ENCODE results near the gene FATE1.

Gene FATE1

DNA sequence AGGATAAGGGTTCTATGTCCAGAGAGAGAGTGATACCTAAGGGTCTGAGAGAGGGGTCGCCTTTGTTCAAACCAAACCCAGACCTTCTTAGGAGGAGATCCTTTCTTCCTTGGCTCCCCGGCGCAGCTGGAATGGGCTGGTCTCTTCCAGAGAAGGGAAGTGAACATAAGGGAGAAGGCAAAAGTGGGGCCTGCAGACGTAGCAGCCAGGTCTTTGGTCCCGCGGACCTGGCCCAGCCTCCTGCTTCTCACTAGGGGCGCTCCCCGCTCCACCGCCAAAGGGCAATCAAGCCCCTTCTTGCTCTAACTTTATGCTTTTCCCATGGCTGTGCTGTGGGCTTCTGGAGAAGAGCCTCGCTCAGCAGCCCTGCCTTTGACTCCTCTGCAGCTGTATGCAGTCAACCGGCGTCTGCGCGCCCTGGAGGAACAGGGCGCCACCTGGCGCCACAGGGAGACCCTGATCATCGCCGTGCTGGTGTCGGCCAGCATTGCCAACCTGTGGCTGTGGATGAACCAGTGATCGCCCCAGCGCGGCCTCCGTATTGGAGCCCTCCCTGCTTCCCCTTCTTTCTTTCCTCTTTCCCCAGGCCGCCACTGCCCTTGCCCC lies 6.5 kb downstream of the FATE1 start:
- Histone ChIP-seq H3K27ac (no peak overlapping the region), H3K27me3 (replicated peaks) (no peaks in the 10 kb centered on the region), H3K36me3 (replicated peaks) (no peaks in the 10 kb centered on the region), H3K4me3 (ENCODE audit: low read depth, low read length) (no peak overlapping the region)
- TF ChIP-seq, protein P1, sequence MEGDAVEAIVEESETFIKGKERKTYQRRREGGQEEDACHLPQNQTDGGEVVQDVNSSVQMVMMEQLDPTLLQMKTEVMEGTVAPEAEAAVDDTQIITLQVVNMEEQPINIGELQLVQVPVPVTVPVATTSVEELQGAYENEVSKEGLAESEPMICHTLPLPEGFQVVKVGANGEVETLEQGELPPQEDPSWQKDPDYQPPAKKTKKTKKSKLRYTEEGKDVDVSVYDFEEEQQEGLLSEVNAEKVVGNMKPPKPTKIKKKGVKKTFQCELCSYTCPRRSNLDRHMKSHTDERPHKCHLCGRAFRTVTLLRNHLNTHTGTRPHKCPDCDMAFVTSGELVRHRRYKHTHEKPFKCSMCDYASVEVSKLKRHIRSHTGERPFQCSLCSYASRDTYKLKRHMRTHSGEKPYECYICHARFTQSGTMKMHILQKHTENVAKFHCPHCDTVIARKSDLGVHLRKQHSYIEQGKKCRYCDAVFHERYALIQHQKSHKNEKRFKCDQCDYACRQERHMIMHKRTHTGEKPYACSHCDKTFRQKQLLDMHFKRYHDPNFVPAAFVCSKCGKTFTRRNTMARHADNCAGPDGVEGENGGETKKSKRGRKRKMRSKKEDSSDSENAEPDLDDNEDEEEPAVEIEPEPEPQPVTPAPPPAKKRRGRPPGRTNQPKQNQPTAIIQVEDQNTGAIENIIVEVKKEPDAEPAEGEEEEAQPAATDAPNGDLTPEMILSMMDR (IDR thresholded peaks at IDR 0.05; ENCODE audit: low read depth, low read length, missing control alignments): peak; percentile 48
- no peak for DNase-seq
- in situ Hi-C loops (cut with HindIII; ENCODE audit: low pct_ligation_motif_present, low sequenced_read_pairs): no loop called here

DNA sequence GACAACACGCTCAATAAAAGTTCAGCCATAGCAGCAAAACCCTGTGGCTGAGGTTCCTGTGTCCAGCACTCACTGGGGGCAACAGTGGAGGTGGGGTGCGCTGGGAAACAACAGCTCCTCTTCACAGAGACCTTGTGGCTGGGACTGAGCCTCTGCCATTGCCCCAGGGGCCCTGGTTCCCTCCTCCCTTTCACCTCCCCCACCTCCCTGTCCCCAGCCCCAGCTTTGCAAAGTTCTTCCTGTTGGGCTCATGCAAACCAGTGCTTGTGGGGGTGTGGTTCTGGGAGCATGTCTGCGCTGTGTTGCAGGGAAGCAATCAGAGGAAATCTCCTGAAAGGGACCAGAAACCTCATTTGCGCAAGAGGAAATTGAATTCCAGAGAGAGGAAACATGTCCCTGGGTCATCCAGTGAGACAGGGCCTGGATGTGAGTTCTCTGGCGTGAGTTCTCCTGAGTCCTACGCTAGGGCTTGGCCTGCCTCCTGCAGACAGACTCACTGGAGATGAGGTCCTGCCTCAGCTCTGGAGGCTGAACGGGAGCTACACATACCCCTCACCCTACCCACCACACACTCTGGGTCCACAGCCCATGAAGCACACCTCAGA lies 7.4 kb downstream of the FATE1 start:
- Histone ChIP-seq H3K36me3 (replicated peaks) (no peaks in the 10 kb centered on the region), H3K4me3 (ENCODE audit: low read depth, low read length) (no peak overlapping the region), H3K27ac (no peak overlapping the region), H3K27me3 (replicated peaks) (no peaks in the 10 kb centered on the region)
- DNase-seq: no peak
- in situ Hi-C loops (cut with HindIII; ENCODE audit: low pct_ligation_motif_present, low sequenced_read_pairs): no loop called here
- TF ChIP-seq, protein P1 (IDR thresholded peaks at IDR 0.05; ENCODE audit: low read depth, low read length, missing control alignments): no peak

DNA sequence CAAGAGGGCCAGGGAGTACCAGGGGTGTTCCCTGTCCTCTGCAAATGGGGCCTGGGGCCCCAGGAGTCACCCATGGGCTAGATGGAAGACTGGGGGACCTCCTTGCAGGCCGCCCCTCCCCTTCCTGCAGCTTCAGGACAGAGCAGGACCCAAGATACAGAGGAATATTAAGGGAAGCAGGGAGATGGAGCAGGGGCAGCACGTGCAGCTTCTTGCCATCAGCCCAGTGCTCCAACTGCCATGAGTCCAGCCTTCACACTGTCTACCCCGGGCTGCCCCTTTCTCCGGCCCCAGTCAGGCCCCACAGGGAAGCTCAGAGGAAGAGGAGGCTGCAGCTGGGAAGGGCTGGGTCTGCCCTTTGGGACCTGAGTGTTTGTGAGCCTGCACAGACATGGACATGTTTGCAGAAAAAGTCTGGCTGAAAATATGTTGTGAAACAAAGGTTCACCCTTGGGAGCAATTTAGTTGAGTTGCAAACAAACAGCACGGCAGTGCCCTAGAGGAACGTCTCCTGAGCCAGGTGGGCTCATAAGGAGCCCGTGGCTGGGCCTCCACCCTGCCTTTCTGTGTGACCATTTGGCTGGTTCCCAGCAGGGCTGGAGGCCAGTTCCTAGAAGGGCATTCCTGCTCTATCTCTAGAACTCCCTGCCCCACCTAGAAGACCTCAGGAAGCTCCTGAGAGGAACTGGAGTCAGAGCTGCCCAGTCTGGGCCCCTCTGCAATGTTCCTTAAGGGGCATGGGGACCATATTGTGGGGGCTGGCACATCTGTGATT lies 8.9 kb downstream of the FATE1 start:
- no peaks in the 10 kb centered on the region for H3K27me3 ChIP-seq (replicated peaks)
- DNase-seq: no peak
- H3K36me3 ChIP-seq (replicated peaks): no peaks in the 10 kb centered on the region
- TF ChIP-seq, protein P1 (IDR thresholded peaks at IDR 0.05; ENCODE audit: low read depth, low read length, missing control alignments): no peak
- no peak overlapping the region for H3K4me3 ChIP-seq (ENCODE audit: low read depth, low read length)
- in situ Hi-C loops (cut with HindIII; ENCODE audit: low pct_ligation_motif_present, low sequenced_read_pairs): no loop called here
- H3K27ac ChIP-seq: no peak overlapping the region

DNA sequence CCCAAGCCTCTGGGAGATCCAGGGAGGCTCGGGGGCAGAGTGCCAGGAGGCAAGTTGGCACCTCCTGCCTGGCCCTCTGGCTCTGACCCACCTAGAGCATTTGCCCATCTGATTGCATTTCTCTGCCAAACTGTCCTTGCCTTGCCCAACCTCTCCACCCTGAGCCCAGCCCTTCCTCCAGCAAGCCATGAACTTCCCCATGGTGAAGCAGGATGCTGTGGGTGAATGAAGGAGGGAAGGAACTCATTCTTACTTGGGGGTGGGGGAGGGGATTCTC lies 9.4 kb downstream of the FATE1 start:
- in situ Hi-C loops (cut with HindIII; ENCODE audit: low pct_ligation_motif_present, low sequenced_read_pairs): no loop called here
- Histone ChIP-seq H3K27me3 (replicated peaks) (no peaks in the 10 kb centered on the region), H3K36me3 (replicated peaks) (no peaks in the 10 kb centered on the region), H3K4me3 (ENCODE audit: low read depth, low read length) (no peak overlapping the region), H3K27ac (no peak overlapping the region)
- DNase-seq: no peak
- TF ChIP-seq, protein P1 (IDR thresholded peaks at IDR 0.05; ENCODE audit: low read depth, low read length, missing control alignments): no peak

DNA sequence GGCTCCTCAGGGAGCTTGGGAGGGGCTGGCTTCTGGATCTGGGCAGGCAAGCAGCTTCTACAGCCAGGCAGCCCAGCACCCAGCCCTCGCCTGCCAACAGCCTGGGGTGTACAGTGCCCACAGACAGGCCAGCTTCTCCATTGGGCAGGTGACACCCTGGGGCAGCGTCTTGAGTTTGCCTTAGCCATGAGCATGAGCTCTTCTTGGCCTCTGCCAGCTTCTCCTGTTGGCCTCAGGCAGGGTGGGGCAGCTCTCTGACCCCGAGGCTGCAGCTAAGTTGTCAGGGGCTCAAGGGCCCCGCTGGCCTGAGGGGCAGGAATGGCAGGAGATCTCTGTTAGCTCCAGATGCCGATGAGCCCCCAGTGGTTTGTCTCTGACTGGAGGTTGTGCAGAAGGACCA lies 10.9 kb downstream of the FATE1 start:
- H3K4me3 ChIP-seq (ENCODE audit: low read depth, low read length): no peak overlapping the region
- TF ChIP-seq, protein P1 (IDR thresholded peaks at IDR 0.05; ENCODE audit: low read depth, low read length, missing control alignments): no peak
- in situ Hi-C loops (cut with HindIII; ENCODE audit: low pct_ligation_motif_present, low sequenced_read_pairs): no loop called here
- H3K36me3 ChIP-seq (replicated peaks): no peaks in the 10 kb centered on the region
- no peaks in the 10 kb centered on the region for H3K27me3 ChIP-seq (replicated peaks)
- DNase-seq: no peak
- H3K27ac ChIP-seq: no peak overlapping the region

Measured in brain microvascular endothelial cell (primary cell).